HG02763 (cell line): Measurements from ENCODE around the gene RPA3.
A peak's percentile ranks its signal among the peaks of the same experiment; 100 is the strongest.
"Not testable (repeated sequence)": the region's sequence is repeated elsewhere in the genome, so short reads cannot be mapped to it uniquely, and the experiment has no call there.

ENCODE experiments used
- ATAC-seq: cut with Tn5 transposase; IDR thresholded peaks from one replicate; pipeline ENCODE4 v1.9.1; 2021; ENCODE audit warnings: mild to moderate bottlenecking, moderate library complexity; ENCODE audit not compliant: unreplicated experiment

Gene RPA3

GRCh38 chr7:7662527-7662926 lies 55.9 kb downstream of the RPA3 start:
- no peak for ATAC-seq

- not testable (repeated sequence) for ATAC-seq
Observed at GRCh38 chr7:7656459-7656858, 61.9 kb downstream of the RPA3 start.

- ATAC-seq: no peak
Observed at GRCh38 chr7:7654964-7655715, 63.3 kb downstream of the RPA3 start.

GRCh38 chr7:7653593-7654187 lies 64.7 kb downstream of the RPA3 start:
- no peak for ATAC-seq

GRCh38 chr7:7652798-7653540 lies 65.4 kb downstream of the RPA3 start:
- no peak for ATAC-seq

- no peak for ATAC-seq
Observed at GRCh38 chr7:7651479-7651878, 66.9 kb downstream of the RPA3 start.

GRCh38 chr7:7650682-7651206 lies 67.7 kb downstream of the RPA3 start:
- ATAC-seq: no peak

- ATAC-seq: no peak
Observed at GRCh38 chr7:7647495-7648036, 70.8 kb downstream of the RPA3 start.

GRCh38 chr7:7642081-7642480 lies 76.3 kb downstream of the RPA3 start:
- ATAC-seq: no peak

- peak; percentile 2 for ATAC-seq
Observed at GRCh38 chr7:7641129-7641663, 77.2 kb downstream of the RPA3 start.

- ATAC-seq: peak; percentile 98
Observed at GRCh38 chr7:7640221-7641128, 77.9 kb downstream of the RPA3 start, which contains the start of gene UMAD1. Gene UMAD1 (plus strand): TSS chr7:7640752. CDS start chr7:7673372, 32,620 bp downstream.

- ATAC-seq: no peak
Observed at GRCh38 chr7:7639847-7640220, 78.6 kb downstream of the RPA3 start.

GRCh38 chr7:7639421-7639820 lies 79.0 kb downstream of the RPA3 start:
- ATAC-seq: no peak

GRCh38 chr7:7630626-7631329 lies 87.6 kb downstream of the RPA3 start:
- ATAC-seq: no peak

GRCh38 chr7:7628476-7628875 lies 89.9 kb downstream of the RPA3 start:
- ATAC-seq: no peak

GRCh38 chr7:7620644-7621210 lies 97.7 kb downstream of the RPA3 start:
- no peak for ATAC-seq

GRCh38 chr7:7620236-7620635 lies 98.2 kb downstream of the RPA3 start:
- no peak for ATAC-seq

- ATAC-seq: no peak
Observed at GRCh38 chr7:7618410-7618809, 100.0 kb downstream of the RPA3 start.

- ATAC-seq: no peak
Observed at GRCh38 chr7:7617550-7617949, 100.9 kb downstream of the RPA3 start.
